Mucosa of stomach (tissue), 1 donor: Measurements from ENCODE around the gene KIF1B.

ENCODE experiments used
- H3K27me3 ChIP-seq: one replicate; pipeline ENCODE4 v1.7.0; 2013; ENCODE audit warnings: mild to moderate bottlenecking, low read length; ENCODE audit not compliant: control insufficient read depth, insufficient read depth
- H3K36me3 ChIP-seq: one replicate; pipeline ENCODE4 v1.7.0; 2013; ENCODE audit warnings: low read length; ENCODE audit not compliant: control insufficient read depth, insufficient read depth
- H3K4me1 ChIP-seq: one replicate; pipeline ENCODE4 v1.7.0; 2013; ENCODE audit warnings: mild to moderate bottlenecking, low read length; ENCODE audit not compliant: control insufficient read depth, insufficient read depth
- H3K4me3 ChIP-seq: one replicate; pipeline ENCODE4 v1.7.0; 2013; ENCODE audit warnings: low read length
- H3K9ac ChIP-seq: one replicate; pipeline ENCODE4 v1.7.0; 2013; ENCODE audit warnings: mild to moderate bottlenecking, low read length, moderate library complexity
- H3K9me3 ChIP-seq: one replicate; pipeline ENCODE4 v1.7.0; 2013; ENCODE audit warnings: mild to moderate bottlenecking, low read length, moderate library complexity; ENCODE audit not compliant: control insufficient read depth
- donor health status: Pancreatic carcinoma.

Gene KIF1B

DNA sequence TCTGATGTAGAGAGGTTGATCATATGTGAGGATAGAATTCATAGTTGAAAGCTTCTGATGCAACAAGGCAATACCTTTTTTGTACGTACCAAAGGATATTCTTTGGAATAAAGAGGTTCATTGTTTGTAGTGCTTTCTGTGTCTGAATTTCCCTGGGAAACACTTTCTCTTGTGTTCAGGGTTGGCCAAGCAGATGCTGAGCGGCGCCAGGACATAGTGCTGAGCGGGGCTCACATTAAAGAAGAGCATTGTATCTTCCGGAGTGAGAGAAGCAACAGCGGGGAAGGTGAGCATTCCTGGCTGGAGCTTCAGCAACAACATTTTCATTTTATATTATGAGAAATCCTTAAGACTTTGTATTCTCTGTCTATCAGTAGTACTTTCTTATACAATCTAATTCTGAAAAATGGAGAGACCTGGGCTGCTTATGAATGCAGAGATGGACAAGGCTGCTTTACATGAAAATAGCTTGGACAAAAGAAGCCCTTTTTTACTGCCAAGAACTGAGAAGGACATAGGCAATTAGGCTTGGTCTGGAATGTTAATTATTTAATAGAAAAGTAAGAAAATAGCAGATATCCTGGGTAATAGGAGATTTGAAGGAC lies 85.2 kb downstream of the KIF1B start:
- Histone ChIP-seq H3K9me3 (no peaks in the 10 kb centered on the region), H3K27me3 (no peaks in the 10 kb centered on the region), H3K9ac (no peak overlapping the region), H3K36me3 (peaks cover 3% of the 10 kb centered on the region), H3K4me1 (peaks cover 8% of the 10 kb centered on the region), H3K4me3 (no peak overlapping the region)

DNA sequence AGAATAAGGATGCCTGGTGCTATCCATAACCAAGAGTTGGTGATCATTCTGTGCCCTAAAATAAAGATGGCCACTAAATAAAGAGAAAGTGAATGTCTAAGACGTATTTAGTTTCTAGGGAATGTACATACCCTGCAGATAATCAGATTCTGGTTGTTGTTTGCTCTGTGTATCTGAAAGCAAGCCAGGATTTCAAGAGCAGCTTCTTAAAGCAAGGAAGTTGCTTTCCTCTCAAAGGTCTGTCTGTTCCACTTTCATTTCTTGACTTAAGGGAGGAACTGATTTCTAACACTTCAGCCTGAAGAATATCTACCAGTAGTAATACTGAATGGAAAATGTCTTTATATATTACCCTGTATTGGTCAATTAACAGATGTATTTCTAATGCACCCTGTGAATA lies 88.8 kb downstream of the KIF1B start:
- H3K9ac ChIP-seq: no peak overlapping the region

DNA sequence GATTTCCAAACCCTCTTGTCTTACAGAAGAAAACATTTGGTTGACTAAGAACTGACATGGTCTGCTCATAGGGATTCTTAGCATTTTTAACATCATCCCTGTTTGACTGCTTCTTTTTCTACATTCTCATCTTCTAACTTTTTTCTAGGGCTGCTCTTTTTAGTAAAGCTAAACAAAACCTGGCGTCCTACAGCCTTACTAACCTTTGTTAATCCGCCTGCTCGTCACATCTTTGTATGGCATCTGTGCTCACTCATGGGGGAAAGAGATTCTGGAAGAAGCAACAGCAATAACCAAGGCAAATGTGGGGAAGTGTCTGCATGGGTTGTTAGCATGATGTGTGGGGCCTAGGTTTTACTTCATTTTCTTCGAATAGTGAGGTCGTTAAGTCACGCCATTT lies 92.0 kb downstream of the KIF1B start:
- H3K27me3 ChIP-seq: no peaks in the 10 kb centered on the region
- H3K4me3 ChIP-seq: no peak overlapping the region
- peaks cover 8% of the 10 kb centered on the region for H3K4me1 ChIP-seq
- H3K9me3 ChIP-seq: no peaks in the 10 kb centered on the region
- no peak overlapping the region for H3K9ac ChIP-seq
- H3K36me3 ChIP-seq: no peaks in the 10 kb centered on the region

More for the DNA sequence above, 88.8 kb downstream of the KIF1B start:
- H3K36me3 ChIP-seq: peaks cover 3% of the 10 kb centered on the region
- no peaks in the 10 kb centered on the region for H3K27me3 ChIP-seq
- H3K4me3 ChIP-seq: no peak overlapping the region
- no peaks in the 10 kb centered on the region for H3K9me3 ChIP-seq
- peaks cover 8% of the 10 kb centered on the region for H3K4me1 ChIP-seq

DNA sequence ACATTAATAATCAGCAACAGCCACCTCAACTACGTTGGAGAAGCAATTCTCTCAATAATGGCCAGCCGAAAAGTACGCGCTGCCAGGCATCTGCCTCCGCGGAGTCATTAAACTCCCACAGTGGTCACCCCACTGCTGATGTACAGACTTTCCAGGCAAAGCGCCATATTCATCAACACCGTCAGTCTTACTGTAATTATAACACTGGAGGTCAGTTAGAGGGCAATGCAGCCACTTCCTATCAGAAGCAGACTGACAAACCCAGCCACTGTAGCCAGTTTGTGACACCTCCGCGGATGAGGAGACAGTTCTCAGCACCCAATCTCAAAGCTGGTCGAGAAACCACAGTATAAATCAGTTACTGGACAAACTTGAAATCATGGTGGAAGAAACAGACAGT lies 93.9 kb downstream of the KIF1B start:
- Histone ChIP-seq H3K4me3 (no peak overlapping the region), H3K4me1 (peaks cover 5% of the 10 kb centered on the region), H3K27me3 (no peaks in the 10 kb centered on the region), H3K36me3 (no peaks in the 10 kb centered on the region), H3K9me3 (no peaks in the 10 kb centered on the region), H3K9ac (no peak overlapping the region)

DNA sequence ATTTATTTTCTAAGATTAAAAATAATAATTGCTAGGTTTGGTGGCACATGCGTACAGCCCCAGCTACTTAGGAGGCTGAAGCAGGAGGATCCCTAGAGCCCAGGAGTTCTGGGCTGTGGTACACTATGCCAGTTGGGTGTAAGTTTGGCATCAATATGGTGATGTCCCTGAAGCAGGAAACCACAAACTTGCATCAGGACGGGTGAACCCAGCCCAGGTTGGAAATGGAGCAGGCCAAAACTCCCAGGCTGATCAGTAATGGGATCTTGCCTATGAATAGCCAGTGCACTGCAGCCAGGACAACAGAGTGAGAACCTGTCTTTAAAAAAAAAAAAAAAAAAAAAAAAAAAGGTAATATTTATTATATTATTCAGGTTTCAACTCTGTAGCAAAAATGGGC lies 96.1 kb downstream of the KIF1B start:
- Histone ChIP-seq H3K36me3 (no peaks in the 10 kb centered on the region), H3K27me3 (no peaks in the 10 kb centered on the region), H3K9ac (no peak overlapping the region), H3K9me3 (no peaks in the 10 kb centered on the region), H3K4me1 (no peaks in the 10 kb centered on the region), H3K4me3 (no peak overlapping the region)

DNA sequence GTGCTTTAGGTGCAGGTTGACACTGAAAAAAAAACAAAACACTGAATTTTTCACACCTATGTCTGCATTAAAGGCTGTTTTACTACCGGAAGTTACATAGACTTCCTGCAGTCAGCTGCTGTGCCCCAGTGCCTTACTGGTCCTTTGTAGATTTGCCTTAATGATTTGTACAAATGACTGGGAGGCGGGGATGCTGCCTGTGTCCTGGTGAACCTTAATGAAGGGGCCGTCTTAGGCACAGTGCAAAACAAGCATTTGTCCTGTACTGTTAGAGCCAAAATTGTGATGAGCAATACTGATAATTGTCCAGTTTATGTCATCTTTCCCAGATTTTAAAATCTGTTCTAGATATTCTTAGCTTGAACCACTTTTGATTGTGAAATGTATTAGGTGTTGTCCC lies 97.6 kb downstream of the KIF1B start:
- H3K36me3 ChIP-seq: no peaks in the 10 kb centered on the region
- H3K9me3 ChIP-seq: no peaks in the 10 kb centered on the region
- H3K4me3 ChIP-seq: no peak overlapping the region
- no peaks in the 10 kb centered on the region for H3K4me1 ChIP-seq
- no peaks in the 10 kb centered on the region for H3K27me3 ChIP-seq
- H3K9ac ChIP-seq: no peak overlapping the region

DNA sequence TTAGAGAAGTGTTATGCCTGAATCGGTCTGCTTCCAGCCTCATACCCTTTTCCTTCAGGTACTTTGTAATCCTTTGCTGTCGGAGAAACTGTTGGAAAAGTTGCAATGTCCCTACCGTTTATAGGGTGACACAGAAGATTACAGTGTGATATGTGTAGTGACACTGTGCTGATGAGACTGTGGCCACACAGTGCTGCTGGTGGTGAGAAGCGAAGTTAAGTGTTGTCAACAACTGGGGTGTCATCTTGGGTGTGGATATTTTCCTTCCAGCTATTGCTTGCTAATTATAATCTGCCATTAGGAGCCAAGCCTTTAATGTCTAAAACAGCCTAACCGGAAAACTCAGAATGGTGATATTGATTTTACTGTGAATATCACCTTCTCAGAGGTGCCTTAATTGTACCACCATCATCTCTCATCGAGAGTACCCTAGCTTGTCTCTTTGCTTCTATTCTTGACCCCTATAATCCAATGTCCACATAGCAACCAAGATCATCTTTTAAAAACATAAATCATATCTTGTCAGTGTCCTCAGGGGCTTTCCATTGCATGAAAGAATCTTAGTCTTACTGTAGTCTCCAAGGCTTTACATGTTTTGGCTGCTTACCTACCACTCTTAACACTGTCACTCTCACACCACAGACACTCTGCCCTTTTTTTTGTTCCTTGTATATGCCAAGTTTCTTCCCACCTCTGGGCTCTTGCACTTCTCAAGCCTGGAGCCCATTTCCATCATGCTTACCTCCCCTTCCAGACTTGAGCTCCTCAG lies 99.1 kb downstream of the KIF1B start:
- Histone ChIP-seq H3K9ac (no peak overlapping the region), H3K9me3 (no peaks in the 10 kb centered on the region), H3K4me1 (no peaks in the 10 kb centered on the region), H3K36me3 (no peaks in the 10 kb centered on the region), H3K4me3 (no peak overlapping the region), H3K27me3 (no peaks in the 10 kb centered on the region)

DNA sequence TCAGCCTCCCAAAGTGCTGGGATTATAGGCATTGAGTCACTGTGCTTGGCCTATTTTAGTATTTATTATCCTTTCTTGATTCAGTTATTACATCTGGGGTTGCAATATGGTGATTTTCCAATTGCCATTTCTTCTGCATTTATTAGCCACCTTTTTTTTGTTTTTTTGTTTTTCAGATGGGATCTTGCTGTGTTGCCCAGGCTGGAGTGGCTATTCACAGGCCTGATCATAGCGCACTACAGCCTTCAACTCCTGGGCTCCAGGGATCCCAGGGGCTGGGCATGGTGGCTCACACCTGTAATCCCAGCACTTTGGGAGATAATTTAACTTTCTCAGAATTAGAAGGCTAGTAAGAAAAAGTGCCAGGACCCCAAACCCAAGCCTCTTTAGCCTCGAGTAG lies 106.4 kb downstream of the KIF1B start:
- H3K36me3 ChIP-seq: no peaks in the 10 kb centered on the region
- no peaks in the 10 kb centered on the region for H3K27me3 ChIP-seq
- H3K9ac ChIP-seq: no peak overlapping the region
- H3K4me3 ChIP-seq: no peak overlapping the region
- no peaks in the 10 kb centered on the region for H3K4me1 ChIP-seq
- H3K9me3 ChIP-seq: no peaks in the 10 kb centered on the region

DNA sequence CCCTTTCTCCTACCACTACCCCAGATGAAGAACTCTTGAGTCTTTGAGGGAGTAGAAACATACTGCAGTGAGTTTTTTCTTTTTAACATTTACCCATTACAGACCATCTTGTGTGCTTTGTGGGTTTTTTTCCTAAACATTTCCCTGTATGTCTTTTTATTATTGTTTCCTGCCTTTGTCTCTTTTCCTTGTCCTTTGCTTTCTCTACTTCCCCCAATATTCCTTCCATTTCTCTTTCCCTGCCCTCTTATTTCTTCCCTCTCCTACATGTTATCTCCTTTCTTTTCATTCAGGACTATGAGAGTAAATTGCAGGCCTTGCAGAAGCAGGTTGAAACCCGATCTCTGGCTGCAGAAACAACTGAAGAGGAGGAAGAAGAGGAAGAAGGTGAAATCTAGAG lies 109.4 kb downstream of the KIF1B start:
- Histone ChIP-seq H3K4me1 (no peaks in the 10 kb centered on the region), H3K9me3 (no peaks in the 10 kb centered on the region), H3K9ac (no peak overlapping the region), H3K4me3 (no peak overlapping the region), H3K27me3 (no peaks in the 10 kb centered on the region), H3K36me3 (no peaks in the 10 kb centered on the region)

DNA sequence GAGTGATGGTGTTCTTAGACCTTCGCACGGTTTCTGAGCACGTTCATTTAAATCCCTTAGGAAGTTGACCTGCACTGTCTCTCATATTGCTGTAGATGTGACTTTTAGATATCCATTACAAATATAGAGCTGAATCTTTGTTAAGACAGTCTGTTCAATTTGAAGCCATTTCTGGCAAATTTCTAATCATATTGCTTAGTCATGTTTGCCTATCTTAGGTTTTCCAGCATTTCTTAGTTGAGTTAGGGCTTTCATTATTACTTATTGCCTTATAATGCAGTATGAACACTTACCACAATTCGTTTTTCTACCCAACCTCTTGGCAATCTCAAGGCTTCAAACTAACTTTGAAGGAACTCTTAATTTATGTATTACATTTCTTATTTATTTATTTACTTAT lies 110.0 kb downstream of the KIF1B start:
- H3K9ac ChIP-seq: no peak overlapping the region
- no peaks in the 10 kb centered on the region for H3K4me1 ChIP-seq
- H3K27me3 ChIP-seq: no peaks in the 10 kb centered on the region
- no peaks in the 10 kb centered on the region for H3K36me3 ChIP-seq
- H3K4me3 ChIP-seq: no peak overlapping the region
- H3K9me3 ChIP-seq: no peaks in the 10 kb centered on the region

DNA sequence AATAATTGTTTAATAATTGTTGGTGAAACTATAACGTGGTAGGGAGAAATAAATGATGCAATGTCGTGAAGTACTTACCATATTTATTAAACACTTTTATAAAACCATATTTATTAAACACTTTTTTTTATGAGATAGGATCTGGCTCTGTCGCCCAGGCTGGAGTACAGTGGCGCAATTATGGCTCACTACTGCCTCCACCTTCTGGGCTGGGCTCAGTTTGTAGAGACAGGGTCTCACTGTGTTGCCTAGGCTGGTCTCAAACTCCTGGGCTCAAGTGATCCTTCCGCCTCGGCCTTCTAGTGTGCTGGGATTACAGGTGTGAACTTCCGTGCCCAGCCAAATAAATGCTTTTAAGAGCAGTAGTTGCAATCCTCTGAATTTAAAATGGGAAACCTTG lies 112.5 kb downstream of the KIF1B start:
- H3K27me3 ChIP-seq: no peaks in the 10 kb centered on the region
- H3K4me3 ChIP-seq: no peak overlapping the region
- H3K9me3 ChIP-seq: no peaks in the 10 kb centered on the region
- no peak overlapping the region for H3K9ac ChIP-seq
- no peaks in the 10 kb centered on the region for H3K36me3 ChIP-seq
- H3K4me1 ChIP-seq: no peaks in the 10 kb centered on the region

DNA sequence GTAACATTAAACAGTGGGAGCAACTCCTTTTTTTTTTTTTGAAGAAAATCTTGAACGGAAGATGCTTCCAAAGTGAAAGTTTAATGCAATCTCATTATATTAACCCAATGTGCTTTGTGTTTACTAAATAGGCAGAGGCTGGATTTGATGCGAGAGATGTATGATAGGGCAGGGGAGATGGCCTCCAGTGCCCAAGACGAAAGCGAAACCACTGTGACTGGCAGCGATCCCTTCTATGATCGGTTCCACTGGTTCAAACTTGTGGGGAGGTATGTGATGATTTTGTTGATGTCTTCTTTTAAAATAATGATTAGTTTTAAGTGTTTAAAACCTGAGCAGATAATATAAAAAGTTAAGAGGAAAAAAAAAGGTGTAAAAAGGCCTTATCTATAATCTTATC lies 114.3 kb downstream of the KIF1B start:
- Histone ChIP-seq H3K27me3 (no peaks in the 10 kb centered on the region), H3K9ac (no peak overlapping the region), H3K9me3 (no peaks in the 10 kb centered on the region), H3K4me1 (no peaks in the 10 kb centered on the region), H3K36me3 (no peaks in the 10 kb centered on the region), H3K4me3 (no peak overlapping the region)
